GM23248 (cell line): ENCODE data around the gene ZNF521. TPM values are rescaled to one million over a fixed set of nuclear protein-coding genes. Genes with fewer than 3 reads are reported as not detected.

Experiments used
- DNase-seq: peaks from one replicate; pipeline ENCODE4 v3.0.0-alpha.2; 2015
- H2AFZ ChIP-seq: fragments of 200-600 bp; sonication (generic); 2 replicates; pipeline ENCODE4 v1.6.1; 2016; ENCODE audit warnings: antibody characterized with exemption
- H3F3A ChIP-seq: fragments of 200-600 bp; sonication (generic); 2 replicates; pipeline ENCODE4 v1.6.1; 2016; ENCODE audit warnings: mild to moderate bottlenecking, antibody characterized with exemption, mixed run types; ENCODE audit not compliant: insufficient read depth
- H3K27ac ChIP-seq: fragments of 200-600 bp; sonication (generic); 2 replicates; pipeline ENCODE4 v1.5.1; 2016; ENCODE audit warnings: mild to moderate bottlenecking
- H3K27me3 ChIP-seq: fragments of 200-600 bp; sonication (generic); replicated peaks from 2 replicates; pipeline ENCODE4 v1.6.1; 2016; ENCODE audit warnings: mild to moderate bottlenecking; ENCODE audit not compliant: insufficient read depth
- H3K36me3 ChIP-seq: fragments of 200-600 bp; sonication (generic); 2 replicates; pipeline ENCODE4 v1.6.1; 2016; ENCODE audit warnings: low read depth, mild to moderate bottlenecking
- H3K4me1 ChIP-seq: fragments of 200-600 bp; sonication (generic); 2 replicates; pipeline ENCODE4 v1.6.1; 2016; ENCODE audit warnings: mild to moderate bottlenecking; ENCODE audit not compliant: insufficient read depth
- H3K4me2 ChIP-seq: fragments of 200-600 bp; sonication (generic); one replicate; pipeline ENCODE4 v1.6.1; 2016; ENCODE audit warnings: mild to moderate bottlenecking; ENCODE audit not compliant: unreplicated experiment
- H3K4me3 ChIP-seq: fragments of 200-600 bp; sonication (generic); 2 replicates; pipeline ENCODE4 v1.5.1; 2016; ENCODE audit warnings: mild to moderate bottlenecking
- H3K79me2 ChIP-seq: fragments of 200-600 bp; sonication (generic); 2 replicates; pipeline ENCODE4 v1.6.1; 2016; ENCODE audit warnings: mild to moderate bottlenecking; ENCODE audit not compliant: insufficient read depth
- H3K9ac ChIP-seq: fragments of 200-600 bp; sonication (generic); 2 replicates; pipeline ENCODE4 v1.6.1; 2016; ENCODE audit warnings: mild to moderate bottlenecking
- H3K9me2 ChIP-seq: fragments of 200-600 bp; sonication (generic); 2 replicates; pipeline ENCODE4 v1.6.1; 2016; ENCODE audit warnings: mixed run types, mild to moderate bottlenecking, moderate library complexity; ENCODE audit not compliant: insufficient read depth
- H3K9me3 ChIP-seq: fragments of 200-600 bp; sonication (generic); one replicate; pipeline ENCODE4 v1.6.1; 2017; ENCODE audit warnings: low read depth
- H4K20me1 ChIP-seq: fragments of 200-600 bp; sonication (generic); 2 replicates; pipeline ENCODE4 v1.6.0; 2016; ENCODE audit not compliant: insufficient read depth
- EZH2 ChIP-seq: fragments of 200-600 bp; sonication (generic); IDR thresholded peaks from 2 replicates; pipeline ENCODE4 v1.6.1; 2018; ENCODE audit warnings: antibody characterized with exemption, mild to moderate bottlenecking; ENCODE audit not compliant: insufficient read depth, poor library complexity, severe bottlenecking
- EZH2phosphoT487 ChIP-seq: fragments of 200-600 bp; sonication (generic); IDR thresholded peaks from 2 replicates; pipeline ENCODE4 v1.6.1; 2018; ENCODE audit warnings: antibody characterized with exemption, moderate library complexity, mild to moderate bottlenecking, low read depth; ENCODE audit not compliant: insufficient read depth
- WGBS, 2 experiments: methylation state at CpG; one replicate each; pipeline ENCODE4 v1.1.6; 2015 to 2017; ENCODE audit warnings: low lambda C conversion rate in 2 of 2, low coverage in 1 of 2; ENCODE audit errors: missing lambda C conversion rate in 2 of 2; 5-methylcytosine and 5-hydroxymethylcytosine counted together
- in situ Hi-C: fragments of 300-500 bp; cut with MboI; formaldehyde crosslinking; loops from 2 replicates; pipeline ENCODE4 v1.15.0; 2020
- polyA plus RNA-seq: library from polyadenylated mRNA; unstranded; fragments of >200 nt; fragmentation: Nextera tagmentation; extraction: Ambion mirVana; gene quantifications from 2 replicates; pipeline ENCODE4 v1.2.1, GENCODE V29; 2016
- total RNA-seq: library from RNA; depleted of rRNA; stranded (reverse); fragments of >200 nt; shearing (Covaris generic); gene quantifications from 2 replicates; pipeline ENCODE4 v1.2.3, GENCODE V29; 2014

The ZNF521 gene
- total and polyA plus RNA-seq, 2 experiments from 2014 or later, result 7.8 to 17.9 TPM

- TF ChIP-seq EZH2phosphoT487 (no peak), EZH2 (no peak)
- H3K27me3 ChIP-seq, result no peaks in the 10 kb centered on the region; the same call in 1 of the 2 replicates
- peak overlapping the region; percentile 60; the same call in 1 of the 2 replicates for H2AFZ ChIP-seq
- H3K9me2 ChIP-seq, result no peaks in the 10 kb centered on the region
- H3K4me3 ChIP-seq, result peak overlapping the region; percentile 63
- no peak for DNase-seq
- H3K36me3 ChIP-seq, result no peaks in the 10 kb centered on the region
- no peaks in the 10 kb centered on the region for H4K20me1 ChIP-seq
- H3F3A ChIP-seq, result peaks cover 18% of the 10 kb centered on the region
- peak overlapping the region; percentile 55 for H3K4me2 ChIP-seq
- H3K27ac ChIP-seq, result no peak overlapping the region
- peaks cover 11% of the 10 kb centered on the region for H3K79me2 ChIP-seq
- in situ Hi-C loops, result loop anchor here (10.0 to 25.0 kb wide), 2 partner anchors 478 to 534 kb away; no protein-coding TSS in a partner anchor
- H3K9ac ChIP-seq, result no peak overlapping the region; the same call in 1 of the 2 replicates
- no peaks in the 10 kb centered on the region for H3K9me3 ChIP-seq
- WGBS, 2 experiments, result 63 to 66% methylated on average over 4 of the region's 4 CpGs
- peaks cover 4% of the 10 kb centered on the region for H3K4me1 ChIP-seq
These were observed 1.1 kb upstream of the ZNF521 start for GRCh38 chr18:25353080-25353479.

GRCh38 chr18:25352629-25353005 is 651 bp upstream of the ZNF521 start:
- H3K9me2 ChIP-seq, result no peaks in the 10 kb centered on the region
- H3K36me3 ChIP-seq, result no peaks in the 10 kb centered on the region
- no peak for TF ChIP-seq EZH2phosphoT487
- no peak for TF ChIP-seq EZH2
- H3K27ac ChIP-seq, result peak overlapping the region; percentile 10; the same call in 1 of the 2 replicates
- peaks cover 4% of the 10 kb centered on the region for H3K4me1 ChIP-seq
- H3K4me3 ChIP-seq, result peak overlapping the region; percentile 63
- peak overlapping the region; percentile 55 for H3K4me2 ChIP-seq
- no peaks in the 10 kb centered on the region for H3K9me3 ChIP-seq
- no peak for DNase-seq
- H3K27me3 ChIP-seq, result no peaks in the 10 kb centered on the region; the same call in 1 of the 2 replicates
- 1% methylated on average over 6 of the region's 6 CpGs for WGBS, 2 experiments
- H3K79me2 ChIP-seq, result peaks cover 16% of the 10 kb centered on the region
- peak overlapping the region; percentile 48 for H3K9ac ChIP-seq
- H4K20me1 ChIP-seq, result no peaks in the 10 kb centered on the region
- peak overlapping the region; percentile 60 for H2AFZ ChIP-seq
- H3F3A ChIP-seq, result peaks cover 18% of the 10 kb centered on the region
- in situ Hi-C loops, result loop anchor here (10.0 to 25.0 kb wide), 2 partner anchors 478 to 535 kb away; no protein-coding TSS in a partner anchor

- H3K79me2 ChIP-seq, result peaks cover 28% of the 10 kb centered on the region
- peak; percentile 40 for DNase-seq
- H3K27me3 ChIP-seq, result no peaks in the 10 kb centered on the region; the same call in 1 of the 2 replicates
- in situ Hi-C loops, result loop anchor here (10.0 to 25.0 kb wide), 2 partner anchors 477 to 536 kb away; no protein-coding TSS in a partner anchor
- H3K9me3 ChIP-seq, result no peaks in the 10 kb centered on the region
- H2AFZ ChIP-seq, result peak overlapping the region; percentile 98
- peak overlapping the region; percentile 86 for H3K27ac ChIP-seq
- peak overlapping the region; percentile 97 for H3K4me2 ChIP-seq
- peak overlapping the region; percentile 97 for H3K4me3 ChIP-seq
- H3K9ac ChIP-seq, result peak overlapping the region; percentile 90
- H3F3A ChIP-seq, result peaks cover 18% of the 10 kb centered on the region
- no peaks in the 10 kb centered on the region for H3K36me3 ChIP-seq
- no peak for TF ChIP-seq EZH2phosphoT487
- no peak for TF ChIP-seq EZH2
- H3K9me2 ChIP-seq, result no peaks in the 10 kb centered on the region
- peaks cover 4% of the 10 kb centered on the region for H3K4me1 ChIP-seq
- 0 to 1% methylated on average over 16 to 20 of the region's 20 CpGs for WGBS, 2 experiments
- no peaks in the 10 kb centered on the region for H4K20me1 ChIP-seq
These were observed 638 bp downstream of the ZNF521 start for GRCh38 chr18:25351280-25351775.

GRCh38 chr18:25350489-25351251 is 1.3 kb downstream of the ZNF521 start:
- H4K20me1 ChIP-seq, result no peaks in the 10 kb centered on the region
- peaks cover 32% of the 10 kb centered on the region for H3K79me2 ChIP-seq
- WGBS, 2 experiments, result 1% methylated on average over 64 to 76 of the region's 76 CpGs
- H3K27ac ChIP-seq, result peak overlapping the region; percentile 86
- in situ Hi-C loops, result loop anchor here (10.0 to 25.0 kb wide), 2 partner anchors 476 to 537 kb away; no protein-coding TSS in a partner anchor
- peak overlapping the region; percentile 90 for H3K9ac ChIP-seq
- peak overlapping the region; percentile 98 for H2AFZ ChIP-seq
- H3K27me3 ChIP-seq, result no peaks in the 10 kb centered on the region; the same call in 1 of the 2 replicates
- H3K9me2 ChIP-seq, result no peaks in the 10 kb centered on the region
- peak overlapping the region; percentile 97 for H3K4me3 ChIP-seq
- peak; percentile 84 for DNase-seq
- peaks cover 18% of the 10 kb centered on the region for H3F3A ChIP-seq
- H3K4me2 ChIP-seq, result peak overlapping the region; percentile 97
- no peaks in the 10 kb centered on the region for H3K9me3 ChIP-seq
- peaks cover 4% of the 10 kb centered on the region for H3K4me1 ChIP-seq
- H3K36me3 ChIP-seq, result no peaks in the 10 kb centered on the region
- TF ChIP-seq EZH2phosphoT487 (no peak), EZH2 (no peak)
